Tibial artery (tissue), 4 donors: ENCODE results near the gene BCL11A.

ENCODE experiments used
- DNase-seq, 2 donors: peaks; one replicate each; pipeline ENCODE4 v3.0.0-alpha.2; 2019
- H3K27ac ChIP-seq, 2 donors: fragments of 200-600 bp; sonication (generic) in 1 of 2; 1 replicate in 1 of 2; 2 replicates in 1 of 2; pipeline ENCODE4 v1.5.1; 2018 to 2019; ENCODE audit warnings: mild to moderate bottlenecking in 1 of 2
- H3K27me3 ChIP-seq, 2 donors: fragments of 200-600 bp; sonication (generic) in 1 of 2; one replicate each; pipeline versions ENCODE4 v1.5.1 to v1.6.0; 2016 to 2019
- H3K36me3 ChIP-seq, 3 donors: fragments of 200-600 bp; sonication (generic) in 2 of 3; one replicate each; pipeline ENCODE4 v1.5.1; 2016 to 2019; ENCODE audit warnings: mild to moderate bottlenecking in 2 of 3
- H3K4me1 ChIP-seq, 4 donors: fragments of 200-600 bp; sonication (generic) in 2 of 4; 1 replicate in 3 of 4; 2 replicates in 1 of 4; pipeline ENCODE4 v1.5.1; 2016 to 2019
- H3K4me3 ChIP-seq, 2 donors: fragments of 200-600 bp; sonication (generic) in 1 of 2; 1 replicate in 1 of 2; 2 replicates in 1 of 2; pipeline ENCODE4 v1.5.1; 2018 to 2019; ENCODE audit warnings: mild to moderate bottlenecking in 2 of 2
- H3K9me3 ChIP-seq, 3 donors: fragments of 200-600 bp; sonication (generic) in 1 of 3; one replicate each; pipeline ENCODE4 v1.5.1; 2016 to 2019
- CTCF ChIP-seq, 2 experiments: fragments of 200-600 bp in 1 of 2; fragments of 450-650 bp in 1 of 2; IDR thresholded peaks; one replicate each; pipeline ENCODE4 v1.5.1; 2017 to 2019; ENCODE audit warnings: antibody characterized with exemption in 2 of 2, mild to moderate bottlenecking in 1 of 2, moderate library complexity in 1 of 2
- intact Hi-C: fragments of 100-400 bp; cut with DNase I; formaldehyde crosslinking; loops from one replicate; pipeline ENCODE4 v1.15.0; 2023; ENCODE audit warnings: low total_unique reads

Gene BCL11A

GRCh38 chr2:60553495-60554073 is at the start of gene BCL11A:
TSS of gene BCL11A (minus strand) at chr2:60553654. CDS start at chr2:60553270, 384 bp downstream.
- H3K4me3 ChIP-seq = peak within 1 kb of the TSS; percentile 42 to 56
- intact Hi-C loops = no loop called here
- no peak for DNase-seq
- peaks cover 7 to 98% of the 10 kb centered on the region in 2 donors for H3K27me3 ChIP-seq
- H3K4me1 ChIP-seq = peaks cover 0 to 77% (median 66%) of the 10 kb centered on the region in 4 donors
- H3K36me3 ChIP-seq = no peaks in the 10 kb centered on the region
- no peaks in the 10 kb centered on the region for H3K9me3 ChIP-seq
- no peak within 1 kb of the TSS for H3K27ac ChIP-seq
- no peak for TF ChIP-seq CTCF (IDR thresholded peaks at IDR 0.05)

DNA sequence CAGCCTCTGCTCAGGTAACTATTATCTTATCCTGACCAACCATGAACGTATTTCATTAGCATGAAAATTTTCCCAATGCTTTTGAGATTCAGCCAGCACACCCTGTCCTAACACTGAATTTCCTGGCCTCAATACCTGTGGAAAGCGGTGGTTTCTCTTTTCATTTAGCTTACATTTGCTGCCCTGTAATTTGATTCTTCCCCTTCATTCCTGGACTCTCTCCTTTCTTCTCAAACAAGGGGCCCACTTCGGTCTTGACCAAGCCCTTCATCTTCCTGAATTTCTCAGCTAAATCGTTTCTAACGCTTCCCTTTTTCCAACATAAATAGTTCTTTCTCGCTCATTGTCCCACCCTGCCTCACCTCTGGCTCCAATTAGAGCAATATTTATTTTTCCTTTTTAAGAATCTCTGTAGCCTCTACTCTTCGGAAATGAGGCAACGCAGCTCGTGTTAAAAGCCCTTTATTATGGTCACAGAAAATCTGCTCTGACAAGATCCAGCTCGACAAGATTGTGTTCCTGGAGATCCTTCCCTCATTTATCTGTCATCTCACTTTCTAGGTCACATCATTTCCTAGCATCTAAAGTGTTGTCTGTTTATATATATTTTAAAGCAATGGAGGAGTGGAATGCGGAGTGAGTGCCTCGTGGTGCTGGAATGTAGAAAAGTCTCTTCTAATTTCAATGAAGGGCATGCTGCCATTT is 49.5 kb upstream of the BCL11A start:
- Histone ChIP-seq H3K36me3 (no peaks in the 10 kb centered on the region), H3K4me1 (no peaks in the 10 kb centered on the region), H3K27me3 (peaks cover 0 to 6% of the 10 kb centered on the region in 2 donors), H3K9me3 (no peaks in the 10 kb centered on the region), H3K4me3 (no peak overlapping the region), H3K27ac (no peak overlapping the region)
- intact Hi-C loops = no loop called here
- no peak for TF ChIP-seq CTCF (IDR thresholded peaks at IDR 0.05)
- DNase-seq = no peak

DNA sequence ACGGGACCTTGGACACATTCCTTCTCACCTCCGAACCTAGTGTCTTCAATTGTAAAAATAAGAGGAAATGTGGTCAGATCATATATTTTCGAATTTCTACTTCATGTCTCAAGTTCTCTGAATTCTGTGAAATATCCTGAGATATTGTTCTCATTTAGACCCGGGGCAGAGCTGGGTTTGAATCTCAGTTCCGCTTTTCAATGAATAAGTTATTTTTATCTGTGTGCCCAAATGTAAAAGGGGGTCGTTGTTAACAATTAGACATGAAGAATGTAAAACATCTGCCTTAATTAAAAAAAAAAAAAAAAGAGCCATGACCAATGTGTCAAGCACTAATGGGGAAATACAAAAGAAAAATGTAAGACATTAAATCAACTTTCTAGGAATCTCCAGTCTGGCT is 48.9 kb upstream of the BCL11A start:
- no peak overlapping the region for H3K4me3 ChIP-seq
- no peak overlapping the region for H3K27ac ChIP-seq
- DNase-seq = no peak
- H3K9me3 ChIP-seq = no peaks in the 10 kb centered on the region
- H3K36me3 ChIP-seq = no peaks in the 10 kb centered on the region
- H3K4me1 ChIP-seq = no peaks in the 10 kb centered on the region
- intact Hi-C loops = no loop called here
- no peak for TF ChIP-seq CTCF (IDR thresholded peaks at IDR 0.05)
- H3K27me3 ChIP-seq = peaks cover 0 to 6% of the 10 kb centered on the region in 2 donors

GRCh38 chr2:60598271-60598670 is 44.8 kb upstream of the BCL11A start:
- intact Hi-C loops = no loop called here
- no peak for TF ChIP-seq CTCF (IDR thresholded peaks at IDR 0.05)
- no peaks in the 10 kb centered on the region for H3K36me3 ChIP-seq
- H3K27me3 ChIP-seq = peaks cover 0 to under 1% of the 10 kb centered on the region in 2 donors
- no peak for DNase-seq
- H3K4me1 ChIP-seq = no peaks in the 10 kb centered on the region
- H3K9me3 ChIP-seq = no peaks in the 10 kb centered on the region
- H3K27ac ChIP-seq = no peak overlapping the region
- H3K4me3 ChIP-seq = no peak overlapping the region

GRCh38 chr2:60597346-60597745 is 43.9 kb upstream of the BCL11A start:
- no peak overlapping the region for H3K27ac ChIP-seq
- no peak overlapping the region for H3K4me3 ChIP-seq
- intact Hi-C loops = no loop called here
- peaks cover 0 to 6% (median 0%) of the 10 kb centered on the region in 3 donors for H3K9me3 ChIP-seq
- no peak for DNase-seq
- H3K27me3 ChIP-seq = no peaks in the 10 kb centered on the region
- no peak for TF ChIP-seq CTCF (IDR thresholded peaks at IDR 0.05)
- H3K4me1 ChIP-seq = no peaks in the 10 kb centered on the region
- H3K36me3 ChIP-seq = no peaks in the 10 kb centered on the region
